Stimulated activated CD4-positive, alpha-beta T cell treated with anti-CD3 and anti-CD28 coated beads, Interleukin-2, amount 100 ng/mL, for 48 hours (primary cell): ENCODE data around the gene LPIN1.

Source experiments
- DNase-seq, 2 donors: peaks; one replicate each; pipeline ENCODE4 v3.0.0-alpha.2; 2020

The LPIN1 gene

GRCh38 chr2:11746376-11746806 lies at the start of gene LPIN1:
Gene LPIN1 (plus strand): TSS chr2:11746632. CDS start chr2:11765542, 18,910 bp downstream.
- DNase-seq = peak; percentile 78 to 84

GRCh38 chr2:11696736-11697102 lies 49.7 kb upstream of the LPIN1 start:
- no peak for DNase-seq

GRCh38 chr2:11697103-11697871 lies 49.1 kb upstream of the LPIN1 start:
- no peak for DNase-seq

GRCh38 chr2:11698009-11698922 lies 48.2 kb upstream of the LPIN1 start:
- no peak for DNase-seq

GRCh38 chr2:11699686-11700670 lies 46.5 kb upstream of the LPIN1 start:
- no peak for DNase-seq

- no peak for DNase-seq
Observed at GRCh38 chr2:11701206-11701605, 45.2 kb upstream of the LPIN1 start.

- no peak for DNase-seq
Observed at GRCh38 chr2:11701751-11702301, 44.6 kb upstream of the LPIN1 start.

- no peak for DNase-seq
Observed at GRCh38 chr2:11702946-11703345, 43.5 kb upstream of the LPIN1 start.

GRCh38 chr2:11703700-11704099 lies 42.7 kb upstream of the LPIN1 start:
- DNase-seq = no peak

GRCh38 chr2:11705063-11705462 lies 41.4 kb upstream of the LPIN1 start:
- no peak for DNase-seq

GRCh38 chr2:11705711-11706110 lies 40.7 kb upstream of the LPIN1 start:
- no peak for DNase-seq

- no peak for DNase-seq
Observed at GRCh38 chr2:11708106-11708505, 38.3 kb upstream of the LPIN1 start.

- no peak for DNase-seq
Observed at GRCh38 chr2:11709293-11709692, 37.1 kb upstream of the LPIN1 start.

- no peak for DNase-seq
Observed at GRCh38 chr2:11710210-11710609, 36.2 kb upstream of the LPIN1 start.

GRCh38 chr2:11710632-11711353 lies 35.6 kb upstream of the LPIN1 start:
- DNase-seq = no peak

GRCh38 chr2:11711354-11711716 lies 35.1 kb upstream of the LPIN1 start:
- no peak for DNase-seq

- no peak for DNase-seq
Observed at GRCh38 chr2:11711751-11712150, 34.7 kb upstream of the LPIN1 start.

- DNase-seq = no peak
Observed at GRCh38 chr2:11712866-11713265, 33.6 kb upstream of the LPIN1 start.

- DNase-seq = no peak
Observed at GRCh38 chr2:11713815-11714214, 32.6 kb upstream of the LPIN1 start.

- DNase-seq = no peak
Observed at GRCh38 chr2:11715987-11716652, 30.3 kb upstream of the LPIN1 start.

GRCh38 chr2:11716689-11717321 lies 29.6 kb upstream of the LPIN1 start:
- DNase-seq = no peak
